SK-N-DZ (cell line): ENCODE results near the gene WDR37.
"Not testable (repeated sequence)": the region's sequence is repeated elsewhere in the genome, so short reads cannot be mapped to it uniquely, and the experiment has no call there.

Experiments
- DNase-seq: peaks from one replicate; pipeline ENCODE4 v3.0.0-alpha.2; 2015; ENCODE audit warnings: low spot score

WDR37 gene

GRCh38 chr10:1104971-1105370, 48.8 kb downstream of the WDR37 start:
- no peak for DNase-seq

- no peak for DNase-seq
These were observed 50.8 kb downstream of the WDR37 start for GRCh38 chr10:1107004-1107403.

GRCh38 chr10:1107679-1108078, 51.5 kb downstream of the WDR37 start:
- DNase-seq, result no peak

GRCh38 chr10:1109795-1110673, 53.8 kb downstream of the WDR37 start:
- peak; percentile 52 for DNase-seq

- DNase-seq, result no peak
These were observed 54.5 kb downstream of the WDR37 start for GRCh38 chr10:1110674-1111119.

GRCh38 chr10:1114315-1114714, 58.1 kb downstream of the WDR37 start:
- DNase-seq, result no peak

GRCh38 chr10:1114719-1115606, 58.8 kb downstream of the WDR37 start:
- DNase-seq, result no peak

GRCh38 chr10:1115607-1115955, 59.4 kb downstream of the WDR37 start:
- DNase-seq, result no peak

- DNase-seq, result no peak
These were observed 59.9 kb downstream of the WDR37 start for GRCh38 chr10:1116051-1116450.

GRCh38 chr10:1116696-1117280, 60.6 kb downstream of the WDR37 start:
- DNase-seq, result no peak

GRCh38 chr10:1117651-1118050, 61.5 kb downstream of the WDR37 start:
- DNase-seq, result no peak

- DNase-seq, result not testable (repeated sequence)
These were observed 62.1 kb downstream of the WDR37 start for GRCh38 chr10:1118318-1118717.

GRCh38 chr10:1119027-1119426, 62.8 kb downstream of the WDR37 start:
- peak; percentile 88 for DNase-seq

GRCh38 chr10:1119501-1119900, 63.3 kb downstream of the WDR37 start:
- no peak for DNase-seq

GRCh38 chr10:1120306-1120705, 64.1 kb downstream of the WDR37 start:
- no peak for DNase-seq

- no peak for DNase-seq
These were observed 64.6 kb downstream of the WDR37 start for GRCh38 chr10:1120801-1121211.

- no peak for DNase-seq
These were observed 65.2 kb downstream of the WDR37 start for GRCh38 chr10:1121271-1121970.

GRCh38 chr10:1122349-1122748, 66.2 kb downstream of the WDR37 start:
- no peak for DNase-seq

- DNase-seq, result no peak
These were observed 67.0 kb downstream of the WDR37 start for GRCh38 chr10:1123198-1123597.

- DNase-seq, result no peak
These were observed 67.8 kb downstream of the WDR37 start for GRCh38 chr10:1123972-1124371.

GRCh38 chr10:1124796-1125195, 68.6 kb downstream of the WDR37 start:
- no peak for DNase-seq

GRCh38 chr10:1126461-1126860, 70.3 kb downstream of the WDR37 start:
- DNase-seq, result no peak
